A673 (cell line): ENCODE results near the gene TM4SF1. TPM values are rescaled to one million over a fixed set of nuclear protein-coding genes. Genes with fewer than 3 reads are reported as not detected.
A peak's percentile ranks its signal among the peaks of the same experiment; 100 is the strongest.

Experiments used
- BruUV-seq: library from RNA; stranded (reverse); fragments of 400-500 nt; replicated peaks from 2 replicates; lab custom pipeline; 2021; lab: Mats Ljungman, UMichigan
- CTCF ChIA-PET: fragments of 300-600 bp; sonication (Branson Sonifier 250); formaldehyde crosslinking; loops from one replicate; lab custom pipeline; 2022; ENCODE audit warnings: antibody characterized with exemption; lab: Charles Lee
- POLR2A ChIA-PET: fragments of 300-600 bp; sonication (Branson Sonifier 250); formaldehyde crosslinking; loops from one replicate; lab custom pipeline; 2022; ENCODE audit warnings: antibody characterized with exemption; ENCODE audit not compliant: low non-redundant PET; lab: Charles Lee
- DNase-seq: peaks from one replicate; pipeline ENCODE4 v3.0.0-alpha.2; 2015; ENCODE audit warnings: low spot score
- H3K27ac ChIP-seq: fragments of 200-600 bp; sonication (generic); 2 replicates; pipeline ENCODE4 v1.5.1; 2016; ENCODE audit warnings: mixed run types, low read depth, mild to moderate bottlenecking, mixed read lengths, antibody characterized with exemption, low read length; ENCODE audit not compliant: poor library complexity, severe bottlenecking
- H3K27me3 ChIP-seq: fragments of 200-600 bp; sonication (generic); replicated peaks from 2 replicates; pipeline ENCODE4 v1.6.1; 2017; ENCODE audit warnings: mixed run types, low read depth, mild to moderate bottlenecking, mixed read lengths, antibody characterized with exemption, low read length; ENCODE audit not compliant: insufficient read depth, poor library complexity
- H3K36me3 ChIP-seq: fragments of 200-600 bp; sonication (generic); 2 replicates; pipeline ENCODE4 v1.6.1; 2016; ENCODE audit warnings: mixed run types, mild to moderate bottlenecking, mixed read lengths, antibody characterized with exemption, low read length; ENCODE audit not compliant: insufficient read depth, poor library complexity, severe bottlenecking
- H3K4me1 ChIP-seq: fragments of 200-600 bp; sonication (generic); 2 replicates; pipeline ENCODE4 v1.6.1; 2017; ENCODE audit warnings: mixed run types, mild to moderate bottlenecking, mixed read lengths, antibody characterized with exemption, low read length; ENCODE audit not compliant: insufficient read depth, poor library complexity, severe bottlenecking
- H3K4me3 ChIP-seq: fragments of 200-600 bp; sonication (generic); 2 replicates; pipeline ENCODE4 v1.5.1; 2016; ENCODE audit warnings: low read depth, mixed run types, mild to moderate bottlenecking, mixed read lengths, low read length; ENCODE audit not compliant: poor library complexity, severe bottlenecking
- H3K9me3 ChIP-seq: fragments of 200-600 bp; sonication (generic); 2 replicates; pipeline ENCODE4 v1.6.1; 2016; ENCODE audit warnings: mixed run types, low read depth, mild to moderate bottlenecking, mixed read lengths, antibody characterized with exemption, low read length; ENCODE audit not compliant: poor library complexity, severe bottlenecking
- EZH2 ChIP-seq: fragments of 200-600 bp; sonication (generic); IDR thresholded peaks from 2 replicates; pipeline ENCODE4 v1.6.1; 2017; ENCODE audit warnings: borderline replicate concordance, low read depth, mild to moderate bottlenecking, mixed read lengths, antibody characterized with exemption, low read length; ENCODE audit not compliant: poor library complexity, severe bottlenecking
- intact Hi-C: fragments of 100-400 bp; cut with micrococcal nuclease; formaldehyde crosslinking; loops from one replicate; pipeline ENCODE4 v1.10.0; 2022; ENCODE audit not compliant: unreplicated experiment
- total RNA-seq: library from RNA; stranded (reverse); gene quantifications from 2 replicates; pipeline ENCODE4 v1.2.3, GENCODE V29; 2021
- TF ChIP-seq, protein P1 (sequence below): fragments of 300-800, 200-600 bp; sonication (generic); conservative IDR thresholded peaks from 2 replicates; pipeline ENCODE4 v1.5.1; 2017; ENCODE audit warnings: low read depth, mild to moderate bottlenecking, antibody characterized with exemption, low read length, moderate library complexity, mixed read lengths

TM4SF1 gene
- total RNA-seq, 1 experiment from 2014 or later, result 0.28 TPM

DNA sequence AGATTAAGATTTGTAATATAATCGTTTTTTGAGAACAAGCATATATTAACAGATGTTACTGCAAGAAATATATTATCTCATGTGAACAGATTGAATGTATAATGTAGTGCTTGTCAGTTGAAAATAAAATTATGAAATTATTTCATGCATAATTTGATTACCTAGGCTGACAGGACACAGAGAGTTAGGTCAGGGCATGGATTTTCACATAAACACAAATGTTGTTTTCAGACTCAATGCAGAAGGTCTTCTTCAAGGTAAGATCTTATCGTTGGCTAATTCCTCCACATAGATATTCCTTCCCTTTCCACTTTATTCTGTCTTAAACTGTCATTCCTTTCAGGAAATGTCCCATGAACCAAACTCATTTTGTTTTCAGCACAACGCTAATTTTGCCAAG, 20.1 kb upstream of the TM4SF1 start:
- Histone ChIP-seq H3K27ac (no peak overlapping the region), H3K36me3 (no peaks in the 10 kb centered on the region), H3K27me3 (no peaks in the 10 kb centered on the region), H3K4me1 (peaks cover 5% of the 10 kb centered on the region), H3K9me3 (no peaks in the 10 kb centered on the region), H3K4me3 (no peak overlapping the region)
- no peak for TF ChIP-seq EZH2
- TF ChIP-seq, protein P1, sequence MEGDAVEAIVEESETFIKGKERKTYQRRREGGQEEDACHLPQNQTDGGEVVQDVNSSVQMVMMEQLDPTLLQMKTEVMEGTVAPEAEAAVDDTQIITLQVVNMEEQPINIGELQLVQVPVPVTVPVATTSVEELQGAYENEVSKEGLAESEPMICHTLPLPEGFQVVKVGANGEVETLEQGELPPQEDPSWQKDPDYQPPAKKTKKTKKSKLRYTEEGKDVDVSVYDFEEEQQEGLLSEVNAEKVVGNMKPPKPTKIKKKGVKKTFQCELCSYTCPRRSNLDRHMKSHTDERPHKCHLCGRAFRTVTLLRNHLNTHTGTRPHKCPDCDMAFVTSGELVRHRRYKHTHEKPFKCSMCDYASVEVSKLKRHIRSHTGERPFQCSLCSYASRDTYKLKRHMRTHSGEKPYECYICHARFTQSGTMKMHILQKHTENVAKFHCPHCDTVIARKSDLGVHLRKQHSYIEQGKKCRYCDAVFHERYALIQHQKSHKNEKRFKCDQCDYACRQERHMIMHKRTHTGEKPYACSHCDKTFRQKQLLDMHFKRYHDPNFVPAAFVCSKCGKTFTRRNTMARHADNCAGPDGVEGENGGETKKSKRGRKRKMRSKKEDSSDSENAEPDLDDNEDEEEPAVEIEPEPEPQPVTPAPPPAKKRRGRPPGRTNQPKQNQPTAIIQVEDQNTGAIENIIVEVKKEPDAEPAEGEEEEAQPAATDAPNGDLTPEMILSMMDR, result no peak
- intact Hi-C loops, result loop anchor here (1.0 to 5.0 kb wide), 2 partner anchors 75 to 83 kb away; partner anchors contain the start of gene TM4SF4
- POLR2A ChIA-PET, result no interaction called here
- CTCF ChIA-PET, result no interaction called here
- no TSS peak for BruUV-seq
- no peak for DNase-seq

DNA sequence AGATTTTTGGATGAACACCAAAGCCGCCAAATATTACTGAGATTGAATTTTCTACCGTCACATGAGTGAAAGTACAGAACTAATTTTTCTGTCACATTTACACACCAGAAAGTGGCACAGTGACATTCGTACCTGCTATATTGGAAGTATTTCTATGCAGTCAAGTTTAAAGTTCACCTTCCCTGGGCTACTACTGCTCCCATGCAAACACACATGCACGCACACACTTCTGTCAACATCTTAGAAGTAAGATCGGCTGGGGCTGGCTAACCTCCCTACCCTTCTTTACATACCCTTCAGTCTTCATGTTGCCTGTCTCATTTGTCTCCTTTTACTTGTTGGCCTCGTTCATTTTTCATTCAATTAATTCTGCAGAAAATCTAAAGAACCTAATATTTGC, 19.0 kb upstream of the TM4SF1 start:
- no peaks in the 10 kb centered on the region for H3K9me3 ChIP-seq
- no peaks in the 10 kb centered on the region for H3K27me3 ChIP-seq
- intact Hi-C loops, result loop anchor here (5.0 kb wide), 1 partner anchor 76 kb away; the partner anchor contains the start of gene TM4SF4
- DNase-seq, result no peak
- H3K4me1 ChIP-seq, result peaks cover 5% of the 10 kb centered on the region
- TF ChIP-seq, protein P1, result no peak
- no peak for TF ChIP-seq EZH2
- ChIA-PET CTCF (no interaction called here), POLR2A (no interaction called here)
- no peaks in the 10 kb centered on the region for H3K36me3 ChIP-seq
- no TSS peak for BruUV-seq
- no peak overlapping the region for H3K27ac ChIP-seq
- H3K4me3 ChIP-seq, result no peak overlapping the region

DNA sequence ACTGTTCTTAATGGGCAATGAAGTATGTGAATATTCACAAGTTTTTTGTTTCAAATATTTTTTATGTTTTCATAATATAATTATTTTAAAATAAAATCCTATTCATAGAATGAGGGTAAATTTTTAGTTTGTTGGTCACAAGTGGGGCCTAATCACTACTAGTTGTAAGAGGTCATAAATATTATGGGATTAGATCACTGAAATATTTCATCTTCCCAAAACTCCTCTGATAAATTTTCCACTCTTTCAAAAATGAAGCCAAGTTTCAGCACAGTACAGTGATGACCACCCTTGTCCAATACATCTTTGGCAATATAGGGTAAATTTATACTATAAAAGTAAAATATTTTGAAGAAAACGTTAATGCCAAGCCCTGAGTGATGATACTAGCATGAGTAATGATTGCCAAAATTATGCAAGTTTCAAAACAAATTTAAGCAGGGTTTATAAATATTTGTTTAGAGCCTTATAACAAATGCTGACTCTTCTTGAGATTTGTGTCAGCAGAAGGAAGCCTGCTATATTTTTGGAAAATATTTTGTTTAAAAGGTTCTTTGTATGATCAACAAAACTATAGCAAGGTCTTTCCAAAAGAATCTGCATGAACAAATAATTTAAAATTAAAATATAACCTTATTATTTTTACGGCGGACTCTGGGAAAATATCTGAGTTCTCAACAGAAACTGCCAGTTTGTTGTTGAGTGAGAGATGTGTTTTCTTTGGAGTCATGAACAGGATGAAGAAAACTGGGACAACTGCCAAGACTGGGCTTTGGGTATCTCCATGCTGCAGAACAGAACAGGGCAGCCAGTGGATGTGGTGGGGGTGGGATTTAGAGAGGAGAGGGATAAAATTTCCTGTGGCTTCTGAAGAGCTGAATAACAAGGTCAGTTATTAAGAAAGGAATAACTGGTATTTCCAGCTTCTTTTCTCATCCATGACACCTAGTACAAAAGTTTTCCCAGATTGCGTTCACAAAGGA, 17.9 kb upstream of the TM4SF1 start:
- DNase-seq, result peak; percentile 31
- Histone ChIP-seq H3K4me1 (peaks cover 5% of the 10 kb centered on the region), H3K27ac (no peak overlapping the region), H3K4me3 (no peak overlapping the region), H3K36me3 (no peaks in the 10 kb centered on the region), H3K9me3 (no peaks in the 10 kb centered on the region), H3K27me3 (no peaks in the 10 kb centered on the region)
- no TSS peak for BruUV-seq
- intact Hi-C loops, result loop anchor here (5.0 kb wide), 1 partner anchor 77 kb away; the partner anchor contains the start of gene TM4SF4
- TF ChIP-seq, protein P1, result no peak
- TF ChIP-seq EZH2, result no peak
- POLR2A ChIA-PET, result no interaction called here
- CTCF ChIA-PET, result no interaction called here
